A549 treated with CpdA at 1 μM for 4 hours (cell line): ENCODE measurements around the gene TMEM179. TPM values are rescaled to one million over a fixed set of nuclear protein-coding genes. Genes with fewer than 3 reads are reported as not detected.

Experiments
- total RNA-seq: library from RNA; stranded (reverse); fragments of 200-300 nt; extraction: Qiagen RNA extraction; gene quantifications from 5 replicates; pipeline ENCODE4 v1.2.3, GENCODE V29; 2022; ENCODE audit warnings: low read depth

Gene TMEM179
- 0.15 to 0.63 TPM (median 0.38 TPM) in 5 replicates for total RNA-seq

GRCh38 chr14:104604458-104605449 lies at the start of gene TMEM179:
Gene TMEM179, minus strand, starts transcription at chr14:104604772. Its CDS starts 31 bp downstream, at chr14:104604741.

GRCh38 chr14:104579507-104579906 lies 25.1 kb downstream of the TMEM179 start, which contains the start of gene C14orf180:
Gene C14orf180, plus strand, starts transcription at chr14:104579764. Its CDS starts 6,667 bp downstream, at chr14:104586431.

Other genes starting within 250 kb of the TMEM179 start
- gene C14orf180, start 25.0 kb downstream of the TMEM179 start, total RNA-seq = not detected in 5 replicates
- gene INF2, start 84.8 kb upstream of the TMEM179 start, total RNA-seq = 87.4 to 152 TPM (median 142 TPM) in 5 replicates
- 5.6 to 8.9 TPM (median 6.7 TPM) in 5 replicates for gene ADSS1, start 119.5 kb upstream of the TMEM179 start, total RNA-seq
- gene SIVA1, start 148.4 kb upstream of the TMEM179 start, total RNA-seq = 135 to 218 TPM (median 184 TPM) in 5 replicates
- 93.7 to 110 TPM (median 103 TPM) in 5 replicates for gene AKT1, start 191.0 kb upstream of the TMEM179 start, total RNA-seq
- 2.3 to 3.5 TPM (median 2.9 TPM) in 5 replicates for gene ZBTB42, start 196.3 kb upstream of the TMEM179 start, total RNA-seq